GM18867 (cell line): ENCODE measurements around the gene SENP1.
"Not testable (repeated sequence)": the region's sequence is repeated elsewhere in the genome, so short reads cannot be mapped to it uniquely, and the experiment has no call there.

Experiments used
- ATAC-seq: cut with Tn5 transposase; IDR thresholded peaks from one replicate; pipeline ENCODE4 v1.9.1; 2021; ENCODE audit warnings: mild to moderate bottlenecking, moderate library complexity; ENCODE audit not compliant: unreplicated experiment

SENP1 gene

DNA sequence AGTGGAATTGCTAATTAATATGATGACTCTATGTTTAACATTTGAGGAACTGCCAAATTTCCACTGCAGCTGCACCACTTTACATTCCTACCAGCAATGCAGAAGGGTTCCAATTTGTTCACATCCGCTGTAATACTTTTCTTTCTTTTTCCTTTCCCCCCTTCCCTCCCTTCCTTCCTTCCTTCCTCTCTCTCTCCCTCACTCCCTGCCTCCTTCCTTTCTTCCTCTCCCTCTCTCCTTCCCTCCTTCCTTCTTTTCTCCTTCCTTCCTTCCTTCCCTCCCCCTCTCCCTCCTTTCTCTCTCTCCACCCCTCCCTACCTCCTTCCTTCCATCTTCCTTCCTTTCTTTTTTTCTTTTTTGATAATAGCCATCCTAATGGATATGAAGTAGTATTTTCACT, 10.1 kb upstream of the SENP1 start:
- ATAC-seq: no peak

- not testable (repeated sequence) for ATAC-seq
These were observed 5.4 kb upstream of the SENP1 start for GRCh38 chr12:48111312-48111693.

- no peak for ATAC-seq
These were observed 4.9 kb upstream of the SENP1 start for GRCh38 chr12:48110691-48111311.

DNA sequence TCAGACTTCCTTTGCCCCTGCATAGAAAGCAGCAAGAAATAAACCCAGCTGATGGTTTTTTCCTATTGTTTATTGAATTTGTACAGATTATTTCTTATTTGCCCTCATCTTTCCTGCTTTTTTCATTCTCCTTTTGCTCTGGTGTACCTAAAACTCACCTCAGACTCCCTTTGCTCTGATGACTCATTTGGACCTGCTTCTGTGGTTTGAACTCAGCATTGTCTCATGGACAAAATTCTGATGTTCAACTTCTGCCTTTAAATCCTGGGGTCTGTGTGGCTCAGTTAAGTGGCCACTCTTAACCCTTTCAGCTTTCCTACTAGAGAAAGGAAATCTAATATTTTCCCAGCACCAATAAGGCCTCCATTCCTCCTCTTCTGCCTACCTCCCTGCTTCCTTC, 3.5 kb upstream of the SENP1 start:
- ATAC-seq: no peak

DNA sequence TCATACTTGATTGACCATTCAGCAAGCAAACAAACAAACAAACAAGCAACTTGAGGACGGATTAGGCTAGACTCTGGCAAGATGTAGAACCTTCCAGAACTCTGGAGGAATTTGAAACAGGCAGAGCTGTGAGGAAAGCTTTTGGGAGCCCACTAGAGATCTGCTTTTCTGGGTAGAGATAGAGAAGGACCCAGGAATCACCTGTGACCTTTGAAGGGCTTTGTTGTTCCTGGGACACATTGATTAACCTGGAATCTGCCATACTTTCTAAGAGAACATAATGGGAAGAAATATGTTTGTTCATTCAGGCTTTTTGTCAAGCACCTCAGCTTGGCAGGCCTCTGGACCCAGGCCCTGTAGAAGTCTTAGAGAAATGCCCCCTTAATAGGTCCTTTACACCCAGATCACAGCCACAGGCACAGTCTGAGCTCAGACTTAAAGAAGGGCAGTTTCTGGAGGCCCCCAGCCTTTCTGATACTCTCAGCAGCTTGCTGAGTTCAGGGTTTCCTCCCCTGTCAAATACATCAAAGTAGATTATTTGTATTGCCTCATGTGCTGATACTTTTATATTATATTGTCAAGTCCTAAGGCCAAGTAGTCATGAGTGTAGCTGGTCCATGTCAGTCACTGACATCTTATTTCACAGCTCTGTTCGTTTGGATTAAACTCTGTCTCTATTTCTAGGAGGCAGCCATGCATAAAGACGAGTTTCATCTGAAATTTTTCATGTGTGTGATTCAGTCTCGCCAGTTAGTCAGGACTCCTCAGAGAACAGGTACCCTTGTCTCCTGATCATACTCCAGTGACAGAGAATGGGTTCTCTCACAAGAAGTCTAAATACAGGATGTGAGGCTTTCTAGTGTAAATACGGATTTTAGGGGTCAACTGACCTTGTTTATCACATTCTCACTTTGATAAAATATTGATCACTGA, 1.1 kb upstream of the SENP1 start:
- ATAC-seq: no peak

DNA sequence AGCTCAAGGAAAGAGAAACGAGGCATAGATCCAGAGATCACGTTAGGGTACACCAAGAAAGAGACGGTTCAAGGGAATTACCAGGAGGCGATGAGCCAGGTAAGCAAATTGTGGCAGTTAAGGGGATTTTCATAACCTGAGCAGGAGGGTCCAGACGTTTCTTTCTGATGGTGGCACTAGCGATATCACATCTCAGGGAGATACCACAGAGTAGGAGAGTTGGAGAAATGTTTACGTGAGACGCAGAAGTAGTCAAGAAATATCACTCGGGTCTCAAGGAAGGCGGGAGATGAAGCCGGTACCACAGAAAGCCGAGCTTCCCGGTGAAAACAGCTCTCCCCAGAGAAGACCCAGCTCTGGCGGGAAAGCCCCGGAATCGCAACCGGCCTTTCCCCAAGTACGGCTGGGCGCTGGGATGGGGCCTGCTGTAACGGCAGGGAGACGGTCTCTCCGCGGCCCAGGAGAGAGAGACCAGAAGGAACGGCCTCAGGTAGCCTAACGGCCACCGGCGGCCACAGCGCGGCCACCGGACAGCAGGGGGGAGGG, 485 bp downstream of the SENP1 start:
- ATAC-seq: peak; percentile 24

DNA sequence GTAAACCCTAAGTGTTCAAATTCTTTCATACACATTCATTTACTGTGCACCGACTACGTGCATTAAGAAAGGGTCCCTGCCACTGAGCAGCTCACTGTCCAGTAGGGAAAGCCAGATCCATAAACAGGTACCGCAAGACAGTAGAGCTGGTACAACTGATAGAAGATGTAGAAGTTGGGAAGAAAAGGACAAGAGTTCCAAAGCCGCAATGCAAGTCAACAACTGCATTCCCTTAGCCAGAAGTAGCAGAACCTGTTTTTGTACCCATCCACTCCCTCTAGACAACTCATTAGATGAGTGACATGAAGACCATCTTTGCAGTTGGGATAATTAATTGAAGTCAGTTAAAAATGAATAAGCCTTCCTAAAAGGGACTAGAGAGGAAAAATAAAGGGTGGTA, 1.3 kb downstream of the SENP1 start:
- no peak for ATAC-seq

- ATAC-seq: no peak
These were observed 13.3 kb downstream of the SENP1 start for GRCh38 chr12:48092611-48093010.

GRCh38 chr12:48086327-48086726, 19.6 kb downstream of the SENP1 start:
- ATAC-seq: no peak

DNA sequence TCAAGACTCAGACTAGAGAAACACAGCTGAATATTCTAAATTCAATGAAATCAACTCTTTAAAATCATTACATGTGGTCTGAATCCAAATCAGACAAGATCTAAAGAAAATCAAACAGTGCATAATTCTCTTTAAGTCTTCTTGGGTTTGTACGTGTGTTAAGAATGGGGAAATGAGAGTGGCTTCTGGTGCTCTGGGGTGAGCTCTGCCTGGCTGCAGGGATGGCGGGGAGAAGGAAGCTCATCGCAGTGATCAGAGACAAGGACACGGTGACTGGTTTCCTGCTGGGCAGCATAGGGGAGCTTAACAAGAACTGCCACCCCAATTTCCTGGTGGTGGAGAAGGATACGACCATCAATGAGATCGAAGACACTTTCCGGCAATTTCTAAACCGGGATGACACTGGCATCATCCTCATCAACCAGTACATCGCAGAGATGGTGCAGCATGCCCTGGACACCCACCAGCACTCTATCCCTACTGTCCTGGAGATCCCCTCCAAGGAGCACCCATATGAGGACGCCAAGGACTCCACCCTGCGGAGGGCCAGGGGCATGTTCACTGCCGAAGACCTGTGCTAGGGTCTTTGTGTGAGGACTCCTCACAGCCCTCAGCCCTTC, 20.9 kb downstream of the SENP1 start:
- no peak for ATAC-seq

DNA sequence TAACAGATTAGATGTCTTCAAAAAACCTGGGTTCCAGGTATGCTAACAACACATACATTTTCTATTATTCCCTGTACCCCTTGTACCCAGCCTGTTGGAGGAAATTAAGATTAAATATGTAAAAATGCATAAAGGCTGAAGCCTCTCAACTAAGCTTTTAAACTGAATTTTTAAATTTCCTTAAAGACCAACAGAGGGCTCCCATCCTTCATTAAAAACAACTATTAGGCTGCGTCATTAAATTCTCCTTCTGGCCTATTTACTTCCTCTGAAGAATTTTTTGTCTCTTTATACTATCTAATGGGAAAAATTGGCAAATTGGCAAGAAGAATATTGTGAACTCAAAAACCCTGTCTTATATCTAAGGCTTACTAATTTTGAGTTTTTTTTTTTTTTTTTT, 21.8 kb downstream of the SENP1 start:
- no peak for ATAC-seq

- ATAC-seq: no peak
These were observed 25.1 kb downstream of the SENP1 start for GRCh38 chr12:48080821-48081220.

- no peak for ATAC-seq
These were observed 25.6 kb downstream of the SENP1 start for GRCh38 chr12:48080285-48080684.

DNA sequence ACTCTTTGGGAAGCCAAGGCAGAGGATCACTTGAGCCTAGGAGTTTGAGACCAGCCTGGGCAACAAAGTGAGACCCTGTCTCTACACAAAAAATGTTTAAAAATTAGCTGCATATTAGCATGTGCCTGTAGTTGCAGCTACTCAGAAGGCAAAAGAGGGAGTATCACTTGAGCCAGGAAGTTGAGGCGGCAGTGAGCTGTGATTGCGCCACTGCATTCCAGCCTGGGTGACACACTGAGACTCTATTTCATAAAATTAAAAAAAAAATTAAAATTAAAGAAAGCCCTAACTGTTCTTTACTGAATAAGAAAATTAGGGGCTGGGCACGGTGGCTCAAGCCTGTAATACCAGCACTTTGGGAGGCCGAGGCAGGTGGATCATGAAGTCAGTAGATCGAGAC, 27.0 kb downstream of the SENP1 start:
- no peak for ATAC-seq

GRCh38 chr12:48077111-48077510, 28.8 kb downstream of the SENP1 start:
- no peak for ATAC-seq

- no peak for ATAC-seq
These were observed 30.0 kb downstream of the SENP1 start for GRCh38 chr12:48075832-48076231.

GRCh38 chr12:48074266-48074665, 31.6 kb downstream of the SENP1 start:
- no peak for ATAC-seq

DNA sequence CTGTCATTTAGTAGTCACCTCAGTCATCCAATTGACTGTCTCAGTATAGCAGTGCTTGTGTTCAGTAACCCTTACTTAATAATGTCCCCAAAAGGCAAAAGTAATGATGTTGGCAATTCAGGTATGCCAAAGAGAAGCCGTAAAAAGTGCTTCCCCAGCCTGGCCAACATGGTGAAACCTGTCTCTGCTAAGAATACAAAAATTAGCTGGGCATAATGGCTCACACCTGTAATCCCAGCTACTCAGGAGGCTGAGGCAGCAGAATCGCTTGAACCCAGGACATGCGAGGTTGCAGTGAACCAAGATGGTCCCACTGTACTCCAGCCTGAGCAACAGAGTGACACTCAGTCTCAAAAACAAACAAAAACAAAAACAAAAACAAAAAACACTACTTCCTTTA, 33.6 kb downstream of the SENP1 start:
- no peak for ATAC-seq

DNA sequence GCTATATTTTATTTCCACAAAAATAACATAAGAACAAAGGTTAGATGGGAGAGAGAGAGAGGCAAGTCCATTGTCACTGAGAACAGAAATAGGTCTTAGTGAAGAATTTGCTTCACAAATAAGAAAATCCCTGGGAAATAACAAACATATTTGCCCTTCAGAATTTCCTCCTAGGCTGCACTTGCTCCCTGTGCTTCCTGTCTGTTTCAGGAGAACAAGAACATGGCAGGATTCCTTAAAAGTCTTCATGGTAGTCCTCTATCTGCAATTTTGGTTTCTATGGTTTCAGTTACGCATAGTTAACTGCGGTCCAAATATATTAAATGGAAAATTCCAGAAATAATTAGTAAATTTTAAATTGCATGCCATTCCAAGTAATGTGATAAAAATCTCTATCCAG, 34.1 kb downstream of the SENP1 start:
- ATAC-seq: no peak

GRCh38 chr12:48070731-48071130, 35.1 kb downstream of the SENP1 start:
- no peak for ATAC-seq

DNA sequence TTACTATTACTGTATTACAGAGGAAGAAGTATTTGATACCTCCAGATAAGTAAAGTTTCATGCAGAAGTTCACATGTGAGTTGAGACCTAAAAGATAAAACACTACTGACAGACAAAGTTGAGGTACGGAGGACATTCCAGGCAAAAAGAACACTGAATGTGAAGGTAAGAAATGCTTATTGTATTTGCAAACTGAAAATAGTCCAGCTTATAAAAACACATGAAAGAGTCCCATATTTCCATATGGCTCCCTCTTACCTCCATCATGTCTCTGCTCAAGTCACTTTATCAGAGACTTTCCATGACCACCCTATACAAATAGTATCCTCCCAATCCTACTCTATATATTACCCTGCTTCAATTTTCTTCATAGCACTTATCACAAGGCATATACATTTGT, 35.8 kb downstream of the SENP1 start:
- no peak for ATAC-seq

DNA sequence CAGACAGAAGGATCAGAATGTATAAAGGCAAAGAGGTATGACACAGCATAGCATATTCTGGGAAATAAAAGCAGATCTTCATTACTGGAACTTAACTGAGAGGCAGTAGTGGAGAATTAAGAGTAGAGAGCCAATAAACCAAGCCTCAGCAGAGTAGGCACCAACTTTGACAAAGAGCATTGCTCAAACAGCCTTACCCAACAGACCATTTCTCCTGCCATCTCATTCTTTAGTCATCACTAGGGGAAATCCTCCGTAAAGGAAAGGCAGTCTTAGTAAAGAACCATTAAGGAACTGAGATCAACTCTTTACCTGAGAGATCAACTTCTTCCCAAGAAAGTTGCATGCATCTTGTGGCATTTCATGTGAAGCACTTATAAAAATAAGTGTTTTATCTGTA, 36.6 kb downstream of the SENP1 start:
- no peak for ATAC-seq
